HG03469 (cell line): ENCODE data around the gene SPDYC.

Source experiments
- ATAC-seq: cut with Tn5 transposase; IDR thresholded peaks from one replicate; pipeline ENCODE4 v1.9.1; 2021; ENCODE audit warnings: mild to moderate bottlenecking, moderate library complexity, moderate number of reproducible peaks; ENCODE audit not compliant: unreplicated experiment

Gene SPDYC

GRCh38 chr11:65205602-65205967, 35.6 kb downstream of the SPDYC start:
- no peak for ATAC-seq

- ATAC-seq: no peak
These were observed 36.4 kb downstream of the SPDYC start for GRCh38 chr11:65206441-65206841.

GRCh38 chr11:65206901-65207300, 36.9 kb downstream of the SPDYC start:
- no peak for ATAC-seq

GRCh38 chr11:65207918-65208784, 38.1 kb downstream of the SPDYC start:
- ATAC-seq: no peak

- no peak for ATAC-seq
These were observed 39.0 kb downstream of the SPDYC start for GRCh38 chr11:65208785-65209710.

GRCh38 chr11:65209711-65210360, 39.8 kb downstream of the SPDYC start:
- ATAC-seq: no peak

- no peak for ATAC-seq
These were observed 40.3 kb downstream of the SPDYC start for GRCh38 chr11:65210361-65210731.

- no peak for ATAC-seq
These were observed 40.7 kb downstream of the SPDYC start for GRCh38 chr11:65210748-65211147.

GRCh38 chr11:65211293-65212105, 41.5 kb downstream of the SPDYC start:
- no peak for ATAC-seq

- no peak for ATAC-seq
These were observed 42.3 kb downstream of the SPDYC start for GRCh38 chr11:65212226-65212801.

- no peak for ATAC-seq
These were observed 43.5 kb downstream of the SPDYC start for GRCh38 chr11:65213322-65214211.

GRCh38 chr11:65214212-65214845, 44.3 kb downstream of the SPDYC start:
- no peak for ATAC-seq

GRCh38 chr11:65215441-65216076, 45.5 kb downstream of the SPDYC start:
- no peak for ATAC-seq

- no peak for ATAC-seq
These were observed 46.8 kb downstream of the SPDYC start for GRCh38 chr11:65216830-65217229.

GRCh38 chr11:65217441-65218423, 47.7 kb downstream of the SPDYC start:
- no peak for ATAC-seq

GRCh38 chr11:65218446-65218845, 48.4 kb downstream of the SPDYC start:
- ATAC-seq: no peak

GRCh38 chr11:65219930-65220213, 49.8 kb downstream of the SPDYC start:
- no peak for ATAC-seq
